ENCODE measurements around the gene ESPL1.

- TF ChIP-seq GATA2 (IDR thresholded peaks at IDR 0.05; ENCODE audit: insufficient read depth, insufficient read length, low read depth, low read length) (no peak), CTCF (IDR thresholded peaks at IDR 0.05; ENCODE audit: extremely low read depth in 1 of 2, insufficient read depth in 1 of 2, low read depth in 1 of 2, low read length in 2 of 2) (no peak), POLR2A (IDR thresholded peaks at IDR 0.05; ENCODE audit: low read depth, low read length) (no peak), EZH2 (IDR thresholded peaks at IDR 0.05; ENCODE audit: borderline replicate concordance, low read depth, low read length, severe bottlenecking) (no peak), POLR2AphosphoS5 (IDR thresholded peaks at IDR 0.05; ENCODE audit: insufficient read depth, low read depth, low read length) (no peak)
Observed at GRCh38 chr12:53334822-53335221, 66.7 kb downstream of the ESPL1 start.
